SK-N-MC (cell line): ENCODE results near the gene TRIM62.

Source experiments
- DNase-seq: peaks from one replicate; pipeline ENCODE4 v3.0.0-alpha.2; 2011; ENCODE audit warnings: low read depth, low spot score
- H3K27ac ChIP-seq: fragments of 200-600 bp; sonication (generic); 2 replicates; pipeline ENCODE4 v1.5.1; 2016; ENCODE audit warnings: mixed run types
- H3K36me3 ChIP-seq: fragments of 200-600 bp; sonication (generic); 2 replicates; pipeline ENCODE4 v1.6.1; 2017; ENCODE audit warnings: antibody characterized with exemption, low read length, mixed read lengths; ENCODE audit not compliant: insufficient read depth
- H3K4me3 ChIP-seq: fragments of 200-600 bp; sonication (generic); 2 replicates; pipeline ENCODE4 v1.5.1; 2016
- H3K9ac ChIP-seq: fragments of 200-600 bp; sonication (generic); 2 replicates; pipeline ENCODE4 v1.8.0; 2017; ENCODE audit warnings: mixed run types, mixed read lengths; ENCODE audit not compliant: insufficient read length
- H3K9me3 ChIP-seq: fragments of 200-600 bp; sonication (generic); 2 replicates; pipeline ENCODE4 v1.6.1; 2017; ENCODE audit warnings: low read depth, mild to moderate bottlenecking, antibody characterized with exemption, low read length, moderate library complexity, mixed read lengths
- EZH2 ChIP-seq: fragments of 200-600 bp; sonication (generic); IDR thresholded peaks from one replicate; pipeline ENCODE4 v1.6.1; 2017; ENCODE audit warnings: antibody characterized with exemption
- FOXP2 ChIP-seq: optimal IDR thresholded peaks from 2 replicates; pipeline ENCODE3; 2011; ENCODE audit warnings: mild to moderate bottlenecking, moderate library complexity; ENCODE audit not compliant: insufficient read depth; ENCODE audit errors: extremely low read length, control extremely low read depth
- POLR2AphosphoS5 ChIP-seq: IDR thresholded peaks from 2 replicates; pipeline ENCODE4 v1.6.1; 2012; ENCODE audit warnings: mild to moderate bottlenecking, low read depth, low read length, borderline replicate concordance

Gene TRIM62

GRCh38 chr1:33176362-33176850 lies 5.4 kb downstream of the TRIM62 start:
- Histone ChIP-seq H3K9ac (no peak overlapping the region), H3K27ac (no peak overlapping the region), H3K9me3 (no peaks in the 10 kb centered on the region), H3K36me3 (no peaks in the 10 kb centered on the region), H3K4me3 (no peak overlapping the region)
- DNase-seq: no peak
- TF ChIP-seq EZH2 (no peak), FOXP2 (no peak), POLR2AphosphoS5 (no peak)

- Histone ChIP-seq H3K9me3 (no peaks in the 10 kb centered on the region), H3K27ac (no peak overlapping the region), H3K36me3 (no peaks in the 10 kb centered on the region), H3K9ac (no peak overlapping the region), H3K4me3 (no peak overlapping the region)
- no peak for DNase-seq
- TF ChIP-seq FOXP2 (no peak), POLR2AphosphoS5 (no peak), EZH2 (no peak)
Measured at GRCh38 chr1:33175865-33176264, 6.0 kb downstream of the TRIM62 start.

- Histone ChIP-seq H3K9me3 (no peaks in the 10 kb centered on the region), H3K9ac (no peak overlapping the region), H3K36me3 (no peaks in the 10 kb centered on the region), H3K4me3 (no peak overlapping the region), H3K27ac (no peak overlapping the region)
- TF ChIP-seq FOXP2 (no peak), POLR2AphosphoS5 (no peak), EZH2 (no peak)
- no peak for DNase-seq
Measured at GRCh38 chr1:33173091-33173490, 8.8 kb downstream of the TRIM62 start.

- no peak for DNase-seq
- Histone ChIP-seq H3K4me3 (no peak overlapping the region), H3K9me3 (no peaks in the 10 kb centered on the region), H3K27ac (no peak overlapping the region), H3K9ac (no peak overlapping the region), H3K36me3 (no peaks in the 10 kb centered on the region)
- no peak for TF ChIP-seq FOXP2
- no peak for TF ChIP-seq POLR2AphosphoS5
- no peak for TF ChIP-seq EZH2
Measured at GRCh38 chr1:33171977-33172813, 9.6 kb downstream of the TRIM62 start.

DNA sequence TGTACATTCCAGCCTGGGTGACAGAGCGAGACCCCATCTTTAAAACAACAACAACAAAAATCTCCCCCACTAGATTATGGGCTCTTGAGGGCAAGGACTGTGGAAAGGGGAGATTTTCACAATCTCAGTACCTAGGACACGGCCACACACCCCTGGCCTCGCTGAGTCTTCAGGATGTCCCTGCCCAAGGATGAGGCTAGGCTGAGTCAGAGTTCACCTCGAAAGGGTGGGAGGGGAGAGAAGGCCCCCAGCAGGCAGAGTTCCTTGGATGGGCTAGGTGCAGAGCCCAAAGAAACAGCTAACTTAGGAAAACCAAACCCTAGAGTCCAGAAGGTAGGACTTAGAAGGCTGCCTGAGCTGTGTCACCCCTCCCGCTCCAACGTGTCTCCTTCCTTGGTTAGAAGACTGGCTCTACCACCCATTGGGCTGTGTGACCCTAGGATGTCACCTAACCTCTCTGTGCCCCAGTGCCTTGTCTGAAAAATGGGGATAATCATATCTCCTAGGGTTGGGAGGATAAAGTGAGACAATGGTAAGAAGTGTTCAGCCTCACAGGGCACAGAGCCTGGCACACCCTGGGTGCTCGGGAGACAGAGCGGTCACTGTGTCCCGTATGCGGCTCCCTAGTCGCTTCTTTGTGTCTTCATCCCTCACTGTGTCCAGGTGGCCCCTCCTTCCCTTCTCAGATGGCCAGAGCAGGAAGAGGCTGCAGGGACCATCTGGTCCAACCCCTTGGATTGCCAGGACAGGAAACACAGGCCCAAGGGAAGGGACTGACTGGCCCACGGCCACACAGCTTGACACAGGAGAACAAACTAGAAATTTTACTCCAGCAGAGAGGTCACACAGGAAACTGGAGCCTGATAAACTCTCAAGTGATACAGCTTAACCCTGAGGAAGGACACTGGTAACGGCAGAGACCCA lies 11.2 kb downstream of the TRIM62 start:
- no peak overlapping the region for H3K4me3 ChIP-seq
- no peak overlapping the region for H3K9ac ChIP-seq
- no peak for DNase-seq
- no peaks in the 10 kb centered on the region for H3K9me3 ChIP-seq
- H3K27ac ChIP-seq: no peak overlapping the region
- no peak for TF ChIP-seq FOXP2
- TF ChIP-seq POLR2AphosphoS5: no peak
- no peak for TF ChIP-seq EZH2
- H3K36me3 ChIP-seq: no peaks in the 10 kb centered on the region

GRCh38 chr1:33169290-33170055 lies 12.4 kb downstream of the TRIM62 start:
- no peak for DNase-seq
- Histone ChIP-seq H3K36me3 (no peaks in the 10 kb centered on the region), H3K9ac (no peak overlapping the region), H3K9me3 (no peaks in the 10 kb centered on the region), H3K4me3 (0 out of 2 replicates have a peak overlapping the region, but pooled peaks have one; percentile 9), H3K27ac (no peak overlapping the region)
- TF ChIP-seq EZH2 (no peak), FOXP2 (no peak), POLR2AphosphoS5 (no peak)

- no peak overlapping the region for H3K9ac ChIP-seq
- TF ChIP-seq POLR2AphosphoS5 (no peak), EZH2 (no peak), FOXP2 (no peak)
Measured at GRCh38 chr1:33168556-33169289, 13.1 kb downstream of the TRIM62 start.

More at GRCh38 chr1:33168556-33169289, 13.1 kb downstream of the TRIM62 start:
- 0 out of 2 replicates have a peak overlapping the region, but pooled peaks have one; percentile 9 for H3K4me3 ChIP-seq
- H3K27ac ChIP-seq: no peak overlapping the region
- H3K36me3 ChIP-seq: no peaks in the 10 kb centered on the region
- no peak for DNase-seq
- H3K9me3 ChIP-seq: no peaks in the 10 kb centered on the region
